B cell (primary cell): ENCODE data around the gene TTC4.

Source experiments
- CTCF ChIP-seq: fragments of 200-600 bp; IDR thresholded peaks from one replicate; pipeline ENCODE4 v1.8.0; 2022; ENCODE audit warnings: antibody characterized with exemption, mild to moderate bottlenecking
- EZH2 ChIP-seq: IDR thresholded peaks from 2 replicates; pipeline ENCODE4 v1.6.1; 2012; ENCODE audit warnings: borderline replicate concordance, low read depth, mild to moderate bottlenecking, moderate library complexity, low read length; ENCODE audit not compliant: insufficient read depth, poor library complexity, severe bottlenecking

DNA sequence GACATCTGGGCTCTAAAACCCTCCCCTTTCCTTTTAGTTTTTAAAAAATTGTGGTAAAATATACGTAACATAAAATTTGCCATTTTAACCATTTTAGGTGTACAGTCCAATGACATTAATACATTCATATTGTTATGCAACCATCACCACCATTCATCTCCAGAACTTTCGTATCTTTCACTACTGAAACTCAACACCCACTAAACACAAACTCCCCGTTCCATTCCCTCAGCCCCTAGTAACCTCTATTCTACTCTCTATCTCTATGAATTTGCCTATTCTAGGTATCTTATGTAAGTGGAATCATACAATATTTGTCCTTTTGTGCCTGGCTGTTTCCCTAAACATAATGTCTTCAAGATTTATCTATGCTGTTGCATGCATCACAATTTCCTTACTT lies 19.4 kb upstream of the TTC4 start:
- no peak for TF ChIP-seq EZH2
- TF ChIP-seq CTCF = no peak
